ENCODE measurements around the gene IL17RC. TPM values are rescaled to one million over a fixed set of nuclear protein-coding genes. Genes with fewer than 3 reads are reported as not detected.
"Not testable (repeated sequence)": the region's sequence is repeated elsewhere in the genome, so short reads cannot be mapped to it uniquely, and the experiment has no call there.

IL17RC gene
- total RNA-seq, 1 experiment from 2014 or later, result 23.6 TPM

- DNase-seq (ENCODE audit: low read depth, low spot score); H3K4me3 ChIP-seq (ENCODE audit: low read depth in 2 of 2, low read length in 2 of 2); POLR2A ChIA-PET; intact Hi-C loops (cut with micrococcal nuclease; ENCODE audit: unreplicated experiment); H3K4me1 ChIP-seq (ENCODE audit: control insufficient read depth, insufficient read depth, low read length); in situ Hi-C loops (cut with HindIII; ENCODE audit: low pct_unique_long_range_greater_than_20kb, low sequenced_read_pairs); CTCF ChIA-PET; H3K36me3 ChIP-seq (ENCODE audit: control insufficient read depth, insufficient read depth, low read length); H3K9me3 ChIP-seq (ENCODE audit: control insufficient read depth, insufficient read depth, low read depth, low read length); BruUV-seq (replicated peaks); H3K27ac ChIP-seq (ENCODE audit: low read length); H3K27me3 ChIP-seq (ENCODE audit: control insufficient read depth, insufficient read depth, low read length); ATAC-seq: not testable (repeated sequence)
Measured at GRCh38 chr3:9896755-9897407, 20.0 kb upstream of the IL17RC start.

DNA sequence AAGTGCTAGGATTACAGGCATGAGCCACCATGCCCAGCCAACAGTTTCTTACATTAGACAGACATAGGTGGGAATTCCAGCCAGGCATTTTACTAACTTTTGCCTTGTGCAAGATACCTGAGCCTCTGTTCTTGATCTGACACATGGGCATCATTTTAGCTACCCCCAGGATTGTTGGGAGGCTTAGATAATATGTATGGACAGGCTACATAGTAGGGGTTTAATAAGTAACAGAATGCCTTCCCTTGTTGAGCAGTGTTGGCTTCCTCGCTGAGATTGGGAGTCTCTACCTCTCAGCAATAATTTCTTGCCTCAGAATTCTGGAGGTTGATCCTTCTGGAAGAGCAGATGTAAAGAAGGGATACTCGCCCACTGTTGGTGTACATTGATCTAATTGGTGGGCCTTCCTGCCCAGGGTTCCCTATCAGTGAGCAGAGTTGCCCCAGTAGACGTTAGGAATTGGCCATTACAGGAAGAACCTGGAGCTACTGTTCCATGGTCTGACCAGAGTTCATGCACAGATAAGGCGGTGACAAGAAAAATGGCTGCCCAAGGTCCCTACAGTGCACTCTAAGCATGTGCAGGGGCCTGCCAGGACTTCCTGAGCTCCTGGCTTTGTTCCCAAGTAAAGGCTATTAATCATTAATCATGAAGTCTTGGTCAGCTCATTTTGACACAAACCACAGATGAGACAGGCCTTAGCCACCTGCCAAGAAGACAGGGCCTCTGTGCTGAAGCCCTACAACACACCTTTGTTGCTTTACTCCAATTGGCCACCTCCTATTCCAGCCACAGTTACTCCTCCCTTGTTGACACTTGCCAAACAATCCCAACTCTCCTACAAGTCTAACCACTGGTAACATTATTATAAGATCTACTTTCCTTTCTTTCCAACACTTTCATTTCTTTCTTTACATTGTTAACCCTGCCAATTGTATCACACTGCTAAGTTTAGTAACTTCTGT is 19.2 kb upstream of the IL17RC start:
- Histone ChIP-seq H3K9me3 (ENCODE audit: control insufficient read depth, insufficient read depth, low read depth, low read length) (no peaks in the 10 kb centered on the region), H3K4me3 (ENCODE audit: low read depth in 2 of 2, low read length in 2 of 2) (no peak overlapping the region), H3K27ac (ENCODE audit: low read length) (no peak overlapping the region), H3K36me3 (ENCODE audit: control insufficient read depth, insufficient read depth, low read length) (peaks cover 3% of the 10 kb centered on the region; the same call in 1 of the 2 replicates), H3K4me1 (ENCODE audit: control insufficient read depth, insufficient read depth, low read length) (peaks cover 6% of the 10 kb centered on the region), H3K27me3 (ENCODE audit: control insufficient read depth, insufficient read depth, low read length) (no peaks in the 10 kb centered on the region)
- no peak for DNase-seq (ENCODE audit: low read depth, low spot score)
- CTCF ChIA-PET, result interaction anchor here (0.5 to 0.6 kb wide), 2 partner anchors 35 to 174 kb away, joined by 4 to 7 read pairs; no protein-coding TSS in a partner anchor
- BruUV-seq (replicated peaks), result no TSS peak
- in situ Hi-C loops (cut with HindIII; ENCODE audit: low pct_unique_long_range_greater_than_20kb, low sequenced_read_pairs), result no loop called here
- ATAC-seq, result no peak
- intact Hi-C loops (cut with micrococcal nuclease; ENCODE audit: unreplicated experiment), result no loop called here
- POLR2A ChIA-PET, result no interaction called here
- TF ChIP-seq CTCF (IDR thresholded peaks at IDR 0.05), result no peak
- TF ChIP-seq POLR2AphosphoS5 (IDR thresholded peaks at IDR 0.05; ENCODE audit: low read depth, low read length), result no peak
- no peak for TF ChIP-seq TCF7L2 (IDR thresholded peaks at IDR 0.05; ENCODE audit: low read depth, low read length)

DNA sequence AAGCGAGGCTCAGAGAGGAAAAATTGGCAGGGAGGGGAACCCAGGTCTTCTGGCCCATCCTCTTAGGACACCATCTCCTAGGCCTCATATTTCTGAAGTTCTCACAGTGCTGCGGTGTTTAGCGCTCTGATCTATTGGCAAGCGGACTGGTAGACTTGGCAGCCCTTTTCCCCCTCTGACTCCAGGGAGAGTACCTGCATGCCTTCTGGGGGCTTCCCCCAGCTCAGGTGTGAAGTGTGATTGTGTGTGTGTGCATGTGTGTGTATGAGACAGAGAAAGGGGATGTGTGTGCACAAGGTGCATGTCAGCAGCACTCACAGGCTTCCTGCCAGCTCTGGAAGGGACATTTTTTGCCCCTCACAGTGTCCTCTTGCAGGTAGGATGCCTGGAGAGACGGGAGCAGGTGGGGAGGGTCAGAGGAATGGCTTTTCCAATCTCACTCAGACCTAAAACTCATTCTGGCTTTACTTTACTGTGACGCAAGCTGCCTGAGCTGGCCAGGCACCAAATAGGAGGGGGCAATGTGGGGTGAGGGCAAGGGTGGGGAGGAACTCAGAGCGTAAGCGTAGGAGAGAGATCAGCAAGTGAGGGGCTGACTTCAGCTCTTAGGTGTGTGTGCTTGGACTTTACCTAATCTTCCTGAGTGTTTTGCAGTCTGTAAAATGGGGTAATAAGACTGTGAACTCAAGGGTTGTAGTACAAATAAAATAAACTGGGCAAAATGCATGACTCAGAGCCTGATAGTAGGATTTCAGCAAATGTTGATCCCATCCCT is 18.2 kb upstream of the IL17RC start:
- DNase-seq (ENCODE audit: low read depth, low spot score) (no peak), ATAC-seq (no peak)

More for the DNA sequence above, 18.2 kb upstream of the IL17RC start:
- intact Hi-C loops (cut with micrococcal nuclease; ENCODE audit: unreplicated experiment), result no loop called here
- ChIA-PET POLR2A (no interaction called here), CTCF (interaction anchor here (0.5 kb wide), 1 partner anchor 175 kb away, joined by 4 read pairs; no protein-coding TSS in a partner anchor)
- no peaks in the 10 kb centered on the region for H3K36me3 ChIP-seq (ENCODE audit: control insufficient read depth, insufficient read depth, low read length)
- BruUV-seq (replicated peaks), result no TSS peak
- H3K27ac ChIP-seq (ENCODE audit: low read length), result no peak overlapping the region
- no peaks in the 10 kb centered on the region for H3K27me3 ChIP-seq (ENCODE audit: control insufficient read depth, insufficient read depth, low read length)
- no peak for TF ChIP-seq POLR2AphosphoS5 (IDR thresholded peaks at IDR 0.05; ENCODE audit: low read depth, low read length)
- TF ChIP-seq SIN3A (IDR thresholded peaks at IDR 0.05; ENCODE audit: borderline replicate concordance, insufficient read depth, low read depth, low read length), result no peak
- no peak for TF ChIP-seq CTCF (IDR thresholded peaks at IDR 0.05)
- TF ChIP-seq, protein P1, sequence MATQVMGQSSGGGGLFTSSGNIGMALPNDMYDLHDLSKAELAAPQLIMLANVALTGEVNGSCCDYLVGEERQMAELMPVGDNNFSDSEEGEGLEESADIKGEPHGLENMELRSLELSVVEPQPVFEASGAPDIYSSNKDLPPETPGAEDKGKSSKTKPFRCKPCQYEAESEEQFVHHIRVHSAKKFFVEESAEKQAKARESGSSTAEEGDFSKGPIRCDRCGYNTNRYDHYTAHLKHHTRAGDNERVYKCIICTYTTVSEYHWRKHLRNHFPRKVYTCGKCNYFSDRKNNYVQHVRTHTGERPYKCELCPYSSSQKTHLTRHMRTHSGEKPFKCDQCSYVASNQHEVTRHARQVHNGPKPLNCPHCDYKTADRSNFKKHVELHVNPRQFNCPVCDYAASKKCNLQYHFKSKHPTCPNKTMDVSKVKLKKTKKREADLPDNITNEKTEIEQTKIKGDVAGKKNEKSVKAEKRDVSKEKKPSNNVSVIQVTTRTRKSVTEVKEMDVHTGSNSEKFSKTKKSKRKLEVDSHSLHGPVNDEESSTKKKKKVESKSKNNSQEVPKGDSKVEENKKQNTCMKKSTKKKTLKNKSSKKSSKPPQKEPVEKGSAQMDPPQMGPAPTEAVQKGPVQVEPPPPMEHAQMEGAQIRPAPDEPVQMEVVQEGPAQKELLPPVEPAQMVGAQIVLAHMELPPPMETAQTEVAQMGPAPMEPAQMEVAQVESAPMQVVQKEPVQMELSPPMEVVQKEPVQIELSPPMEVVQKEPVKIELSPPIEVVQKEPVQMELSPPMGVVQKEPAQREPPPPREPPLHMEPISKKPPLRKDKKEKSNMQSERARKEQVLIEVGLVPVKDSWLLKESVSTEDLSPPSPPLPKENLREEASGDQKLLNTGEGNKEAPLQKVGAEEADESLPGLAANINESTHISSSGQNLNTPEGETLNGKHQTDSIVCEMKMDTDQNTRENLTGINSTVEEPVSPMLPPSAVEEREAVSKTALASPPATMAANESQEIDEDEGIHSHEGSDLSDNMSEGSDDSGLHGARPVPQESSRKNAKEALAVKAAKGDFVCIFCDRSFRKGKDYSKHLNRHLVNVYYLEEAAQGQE (IDR thresholded peaks at IDR 0.05; ENCODE audit: insufficient read depth in 1 of 2, low read depth in 2 of 2, low read length in 1 of 2), result no peak
- TF ChIP-seq TCF7L2 (IDR thresholded peaks at IDR 0.05; ENCODE audit: low read depth, low read length), result no peak
- H3K4me3 ChIP-seq (ENCODE audit: low read depth in 2 of 2, low read length in 2 of 2), result no peak overlapping the region
- peaks cover 7% of the 10 kb centered on the region for H3K4me1 ChIP-seq (ENCODE audit: control insufficient read depth, insufficient read depth, low read length)
- in situ Hi-C loops (cut with HindIII; ENCODE audit: low pct_unique_long_range_greater_than_20kb, low sequenced_read_pairs), result no loop called here
- no peaks in the 10 kb centered on the region for H3K9me3 ChIP-seq (ENCODE audit: control insufficient read depth, insufficient read depth, low read depth, low read length)

All from Panc1 (cell line).